OCI-LY7 (cell line): ENCODE results near the gene CECR2.

Source experiments
- CTCF ChIP-seq: fragments of 200-600 bp; sonication (generic); conservative IDR thresholded peaks from 2 replicates; pipeline ENCODE4 v1.5.1; 2014; ENCODE audit warnings: mild to moderate bottlenecking, antibody characterized with exemption, low read length, moderate library complexity, mixed read lengths
- EZH2phosphoT487 ChIP-seq: fragments of 200-600 bp; sonication (generic); IDR thresholded peaks from 2 replicates; pipeline ENCODE4 v1.6.1; 2018; ENCODE audit warnings: low read depth, borderline replicate concordance, mild to moderate bottlenecking, mixed run types, antibody characterized with exemption, low read length, moderate library complexity, mixed read lengths

GRCh38 chr22:17501679-17502285 is 132.5 kb downstream of the CECR2 start:
- TF ChIP-seq CTCF (peak; percentile 99), EZH2phosphoT487 (no peak)
